Measurements from ENCODE around the gene REG1B.
"Not testable (repeated sequence)": the region's sequence is repeated elsewhere in the genome, so short reads cannot be mapped to it uniquely, and the experiment has no call there.

The REG1B gene

GRCh38 chr2:79083597-79084251 is 4.1 kb downstream of the REG1B start:
- DNase-seq, result no peak

- DNase-seq, result no peak
Observed at GRCh38 chr2:79082987-79083386, 4.8 kb downstream of the REG1B start.

- DNase-seq, result no peak
Observed at GRCh38 chr2:79071078-79071477, 16.7 kb downstream of the REG1B start.

- DNase-seq, result no peak
Observed at GRCh38 chr2:79065201-79065600, 22.6 kb downstream of the REG1B start.

- not testable (repeated sequence) for DNase-seq
Observed at GRCh38 chr2:79054769-79055168, 33.0 kb downstream of the REG1B start.

- DNase-seq, result not testable (repeated sequence)
Observed at GRCh38 chr2:79053486-79053885, 34.3 kb downstream of the REG1B start.

GRCh38 chr2:79041032-79041448 is 46.8 kb downstream of the REG1B start:
- DNase-seq, result no peak

GRCh38 chr2:79039944-79040343 is 47.8 kb downstream of the REG1B start:
- no peak for DNase-seq
